ENCODE measurements around the gene PCDHGB5.
"Not testable (repeated sequence)": the region's sequence is repeated elsewhere in the genome, so short reads cannot be mapped to it uniquely, and the experiment has no call there.

The PCDHGB5 gene

GRCh38 chr5:141402553-141403243 is 5.0 kb downstream of the PCDHGB5 start, which contains the start of gene PCDHGA9:
PCDHGA9 (plus strand) TSS chr5:141402778; CDS start chr5:141402953, 175 bp downstream.
- in situ Hi-C loops (cut with MboI; ENCODE audit: low pct_unique_long_range_greater_than_20kb, low sequenced_read_pairs), result no loop called here
- peak; percentile 3 for DNase-seq

GRCh38 chr5:141403387-141403786 is 5.6 kb downstream of the PCDHGB5 start:
- no peak for DNase-seq
- in situ Hi-C loops (cut with MboI; ENCODE audit: low pct_unique_long_range_greater_than_20kb, low sequenced_read_pairs), result no loop called here

- DNase-seq; in situ Hi-C loops (cut with MboI; ENCODE audit: low pct_unique_long_range_greater_than_20kb, low sequenced_read_pairs): not testable (repeated sequence)
Measured at GRCh38 chr5:141407790-141408505, 10.2 kb downstream of the PCDHGB5 start, which contains the start of gene PCDHGB6. PCDHGB6 (plus strand) TSS chr5:141408021; CDS start chr5:141408203, 182 bp downstream.

- no peak for DNase-seq
- in situ Hi-C loops (cut with MboI; ENCODE audit: low pct_unique_long_range_greater_than_20kb, low sequenced_read_pairs), result no loop called here
Measured at GRCh38 chr5:141409598-141410306, 12.0 kb downstream of the PCDHGB5 start.

GRCh38 chr5:141411575-141411974 is 13.8 kb downstream of the PCDHGB5 start:
- in situ Hi-C loops (cut with MboI; ENCODE audit: low pct_unique_long_range_greater_than_20kb, low sequenced_read_pairs), result no loop called here
- DNase-seq, result no peak

GRCh38 chr5:141412854-141413539 is 15.2 kb downstream of the PCDHGB5 start, which contains the start of gene PCDHGA10:
PCDHGA10 (plus strand) TSS chr5:141412987; CDS start chr5:141413176, 189 bp downstream.
- in situ Hi-C loops (cut with MboI; ENCODE audit: low pct_unique_long_range_greater_than_20kb, low sequenced_read_pairs), result no loop called here
- DNase-seq, result peak; percentile 87

GRCh38 chr5:141413540-141414069 is 15.9 kb downstream of the PCDHGB5 start:
- in situ Hi-C loops (cut with MboI; ENCODE audit: low pct_unique_long_range_greater_than_20kb, low sequenced_read_pairs), result no loop called here
- no peak for DNase-seq

- in situ Hi-C loops (cut with MboI; ENCODE audit: low pct_unique_long_range_greater_than_20kb, low sequenced_read_pairs); DNase-seq: not testable (repeated sequence)
Measured at GRCh38 chr5:141414548-141415274, 17.0 kb downstream of the PCDHGB5 start.

GRCh38 chr5:141415275-141415618 is 17.5 kb downstream of the PCDHGB5 start:
- DNase-seq; in situ Hi-C loops (cut with MboI; ENCODE audit: low pct_unique_long_range_greater_than_20kb, low sequenced_read_pairs): not testable (repeated sequence)

- peak; percentile 13 for DNase-seq
Measured at GRCh38 chr5:141417494-141418172, 19.9 kb downstream of the PCDHGB5 start, which contains the start of gene PCDHGB7. PCDHGB7 (plus strand) TSS chr5:141417677; CDS start chr5:141417860, 183 bp downstream.

GRCh38 chr5:141419074-141419880 is 21.5 kb downstream of the PCDHGB5 start:
- in situ Hi-C loops (cut with MboI; ENCODE audit: low pct_unique_long_range_greater_than_20kb, low sequenced_read_pairs), result no loop called here
- DNase-seq, result no peak

More at GRCh38 chr5:141417494-141418172, 19.9 kb downstream of the PCDHGB5 start, which contains the start of gene PCDHGB7:
- in situ Hi-C loops (cut with MboI; ENCODE audit: low pct_unique_long_range_greater_than_20kb, low sequenced_read_pairs), result not testable (repeated sequence)

GRCh38 chr5:141420855-141421488 is 23.2 kb downstream of the PCDHGB5 start, which contains the start of gene PCDHGA11:
PCDHGA11 (plus strand) TSS chr5:141421051; CDS start chr5:141421228, 177 bp downstream.
- peak; percentile 33 for DNase-seq
- in situ Hi-C loops (cut with MboI; ENCODE audit: low pct_unique_long_range_greater_than_20kb, low sequenced_read_pairs), result no loop called here

- in situ Hi-C loops (cut with MboI; ENCODE audit: low pct_unique_long_range_greater_than_20kb, low sequenced_read_pairs), result no loop called here
- no peak for DNase-seq
Measured at GRCh38 chr5:141421489-141421855, 23.7 kb downstream of the PCDHGB5 start.

GRCh38 chr5:141422742-141423291 is 25.1 kb downstream of the PCDHGB5 start:
- DNase-seq, result no peak
- in situ Hi-C loops (cut with MboI; ENCODE audit: low pct_unique_long_range_greater_than_20kb, low sequenced_read_pairs), result no loop called here

GRCh38 chr5:141427783-141428426 is 30.2 kb downstream of the PCDHGB5 start:
- no peak for DNase-seq
- in situ Hi-C loops (cut with MboI; ENCODE audit: low pct_unique_long_range_greater_than_20kb, low sequenced_read_pairs), result no loop called here
